OCI-LY3 (cell line): ENCODE measurements around the gene RPS6KA2.

Source experiments
- H2AFZ ChIP-seq: fragments of 200-600, 300-600 bp; shearing (Covaris generic); 2 replicates; pipeline ENCODE4 v1.6.0; 2014; ENCODE audit warnings: antibody characterized with exemption, low read depth, low read length
- H3K27ac ChIP-seq: fragments of 200-600, 300-600 bp; sonication (generic); 2 replicates; pipeline ENCODE4 v1.5.1; 2014; ENCODE audit warnings: mild to moderate bottlenecking, low read length, moderate library complexity, mixed read lengths
- H3K27me3 ChIP-seq: fragments of 200-600, 300-600 bp; sonication (generic); 2 replicates; pipeline ENCODE4 v1.6.1; 2014; ENCODE audit warnings: low read depth, low read length, mixed read lengths
- H3K36me3 ChIP-seq: fragments of 200-600, 300-600 bp; sonication (generic); replicated peaks from 2 replicates; pipeline ENCODE3; 2014; ENCODE audit warnings: low read depth, low read length, mixed read lengths
- H3K4me1 ChIP-seq: fragments of 300-600, 200-600 bp; sonication (generic); 2 replicates; pipeline ENCODE4 v1.6.1; 2014; ENCODE audit warnings: low read length, mixed read lengths
- H3K4me2 ChIP-seq: fragments of 200-600, 300-600 bp; sonication (generic); 2 replicates; pipeline ENCODE4 v1.6.1; 2014; ENCODE audit warnings: low read length, mixed read lengths
- H3K4me3 ChIP-seq: fragments of 300-600, 200-600 bp; sonication (generic); 2 replicates; pipeline ENCODE4 v1.5.1; 2014; ENCODE audit warnings: antibody characterized with exemption, mild to moderate bottlenecking, low read length, moderate library complexity
- H3K79me2 ChIP-seq: fragments of 300-600, 200-600 bp; shearing (Covaris generic); 2 replicates; pipeline ENCODE4 v1.6.1; 2014; ENCODE audit warnings: mild to moderate bottlenecking, low read length, mixed read lengths
- H3K9ac ChIP-seq: fragments of 300-600, 200-600 bp; shearing (Covaris generic); 2 replicates; pipeline ENCODE4 v1.6.0; 2014; ENCODE audit warnings: mild to moderate bottlenecking, low read length, moderate library complexity
- H3K9me3 ChIP-seq: fragments of 200-600, 300-600 bp; shearing (Covaris generic); 2 replicates; pipeline ENCODE4 v1.6.1; 2014; ENCODE audit warnings: low read length, mixed read lengths; ENCODE audit not compliant: insufficient read depth
- H4K20me1 ChIP-seq: fragments of 200-600, 300-600 bp; sonication (generic); 2 replicates; pipeline ENCODE4 v1.6.1; 2016; ENCODE audit warnings: low read length, mixed read lengths; ENCODE audit not compliant: insufficient read depth
- CTCF ChIP-seq: fragments of 200-600, 300-600 bp; sonication (generic); IDR thresholded peaks from 2 replicates; pipeline ENCODE4 v1.5.1; 2014; ENCODE audit warnings: antibody characterized with exemption, low read length, low read depth
- EZH2phosphoT487 ChIP-seq: fragments of 200-600 bp; shearing (Covaris generic); IDR thresholded peaks from 2 replicates; pipeline ENCODE4 v1.6.1; 2018; ENCODE audit warnings: antibody characterized with exemption, mixed run types, low read depth

Gene RPS6KA2

DNA sequence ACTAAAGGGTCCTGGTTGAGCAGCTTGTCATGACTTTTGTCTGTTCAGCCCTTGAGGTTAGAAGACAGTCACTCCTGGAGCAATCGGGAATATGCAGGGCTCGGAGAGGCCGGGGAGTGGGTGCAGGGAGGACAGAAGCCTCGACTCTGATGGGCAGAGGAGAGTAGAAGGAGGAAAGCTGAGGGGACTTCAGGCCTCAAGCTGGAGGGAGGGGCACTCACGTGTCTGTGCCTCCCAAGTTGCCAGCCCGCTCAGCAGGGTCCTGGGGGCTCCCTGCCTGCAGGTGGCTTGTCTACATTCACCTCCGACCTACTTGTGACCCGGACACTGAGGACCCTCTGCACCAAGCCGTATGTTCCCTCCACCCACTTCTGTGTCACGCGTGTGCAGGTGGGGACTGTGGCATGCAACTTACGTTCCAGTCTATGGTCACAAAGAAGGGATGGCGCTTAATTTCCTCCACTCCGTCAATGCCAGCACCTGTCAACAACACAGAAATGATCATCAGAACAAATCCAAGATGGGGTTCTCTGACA, 157.6 kb downstream of the RPS6KA2 start:
- H3K4me2 ChIP-seq = no peak overlapping the region
- no peaks in the 10 kb centered on the region for H3K4me1 ChIP-seq
- H2AFZ ChIP-seq = no peak overlapping the region
- TF ChIP-seq CTCF = no peak
- TF ChIP-seq EZH2phosphoT487 = no peak
- no peak overlapping the region for H3K9ac ChIP-seq
- no peaks in the 10 kb centered on the region for H3K36me3 ChIP-seq
- no peaks in the 10 kb centered on the region for H4K20me1 ChIP-seq
- H3K27me3 ChIP-seq = no peaks in the 10 kb centered on the region
- no peak overlapping the region for H3K4me3 ChIP-seq
- no peak overlapping the region for H3K27ac ChIP-seq
- no peaks in the 10 kb centered on the region for H3K9me3 ChIP-seq
- H3K79me2 ChIP-seq = no peaks in the 10 kb centered on the region

DNA sequence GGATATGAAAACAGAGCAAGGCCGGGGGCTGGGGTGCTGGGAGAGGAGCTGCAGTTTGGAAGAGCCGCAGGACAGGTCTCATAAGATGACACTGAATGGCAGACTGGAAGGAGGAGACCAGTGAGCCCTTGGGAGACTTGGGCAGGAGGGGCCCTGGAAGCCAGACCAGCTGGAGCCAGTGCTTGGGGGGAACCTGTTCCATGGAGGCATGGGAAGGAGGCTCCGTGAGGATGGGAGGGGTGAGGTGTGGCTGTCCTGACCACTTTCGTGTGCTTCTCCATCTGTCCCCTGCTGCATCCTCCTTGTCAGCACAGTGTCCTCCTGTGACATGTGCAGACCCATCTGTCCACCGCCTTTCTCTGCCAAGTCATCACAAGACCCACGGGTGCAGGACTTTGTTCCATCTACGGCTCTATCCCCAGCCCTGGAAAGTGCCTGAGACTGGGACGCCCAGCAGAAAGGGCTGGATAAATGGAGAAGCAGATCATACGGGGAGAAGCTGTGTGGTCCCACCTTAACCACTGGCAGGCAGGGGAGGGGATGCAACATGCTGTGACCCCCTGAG, 159.5 kb downstream of the RPS6KA2 start:
- no peaks in the 10 kb centered on the region for H3K27me3 ChIP-seq
- no peaks in the 10 kb centered on the region for H3K9me3 ChIP-seq
- H4K20me1 ChIP-seq = no peaks in the 10 kb centered on the region
- no peak for TF ChIP-seq CTCF
- TF ChIP-seq EZH2phosphoT487 = no peak
- no peak overlapping the region for H3K4me3 ChIP-seq
- no peak overlapping the region for H2AFZ ChIP-seq
- no peaks in the 10 kb centered on the region for H3K36me3 ChIP-seq
- no peaks in the 10 kb centered on the region for H3K79me2 ChIP-seq
- H3K9ac ChIP-seq = no peak overlapping the region
- no peaks in the 10 kb centered on the region for H3K4me1 ChIP-seq
- no peak overlapping the region for H3K27ac ChIP-seq
- H3K4me2 ChIP-seq = no peak overlapping the region

DNA sequence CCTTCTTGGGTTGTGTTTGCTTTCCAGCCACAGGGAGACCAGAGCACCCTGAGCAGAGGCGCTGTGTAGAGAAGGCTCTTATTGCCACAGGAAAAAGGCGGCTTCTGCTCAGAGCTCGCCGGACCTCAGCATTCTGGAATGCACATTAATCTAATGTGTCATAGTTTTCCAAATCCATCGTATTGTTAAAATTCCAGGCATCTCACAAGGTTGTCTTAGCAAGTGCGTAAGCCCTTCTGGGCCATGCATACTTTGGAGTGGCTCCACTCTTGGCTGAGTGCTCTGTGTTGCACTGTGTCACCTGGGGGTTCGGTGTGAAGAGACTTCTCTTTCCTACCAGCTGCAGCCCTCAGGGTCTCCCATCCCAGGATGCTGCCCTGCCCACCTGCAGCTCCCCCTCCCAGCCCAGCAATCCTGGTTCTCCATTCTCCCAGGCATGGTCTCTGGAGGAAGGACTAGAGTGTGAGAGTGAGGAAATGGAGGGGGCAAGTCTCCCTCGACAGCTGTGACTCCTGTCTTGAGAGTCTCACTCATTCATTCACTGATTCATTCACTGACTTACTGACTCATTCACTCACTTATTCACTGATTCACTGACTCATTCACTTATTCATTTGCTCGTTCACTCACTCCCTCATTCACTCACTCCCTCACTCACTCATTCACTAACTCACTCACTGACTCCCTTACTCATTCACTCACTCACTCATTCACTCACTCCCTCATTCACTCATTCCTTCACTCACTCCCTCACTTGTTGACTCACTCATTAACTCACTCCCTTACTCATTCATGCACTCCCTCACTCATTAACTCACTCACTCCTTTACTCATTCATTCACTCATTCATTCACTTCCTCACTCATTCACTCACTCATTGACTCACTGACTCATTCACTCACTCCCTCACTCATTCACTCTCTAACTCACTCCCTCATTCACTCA, 160.6 kb downstream of the RPS6KA2 start:
- Histone ChIP-seq H2AFZ (no peak overlapping the region), H3K4me2 (no peak overlapping the region), H3K4me1 (no peaks in the 10 kb centered on the region)

More for the DNA sequence above, 160.6 kb downstream of the RPS6KA2 start:
- no peaks in the 10 kb centered on the region for H3K27me3 ChIP-seq
- H3K4me3 ChIP-seq = no peak overlapping the region
- TF ChIP-seq EZH2phosphoT487 (no peak), CTCF (no peak)
- H3K9ac ChIP-seq = no peak overlapping the region
- H3K36me3 ChIP-seq = no peaks in the 10 kb centered on the region
- no peaks in the 10 kb centered on the region for H3K9me3 ChIP-seq
- H3K27ac ChIP-seq = no peak overlapping the region
- H4K20me1 ChIP-seq = no peaks in the 10 kb centered on the region
- H3K79me2 ChIP-seq = no peaks in the 10 kb centered on the region
